Panc1 (cell line): ENCODE results near the gene PAK6. TPM values are rescaled to one million over a fixed set of nuclear protein-coding genes. Genes with fewer than 3 reads are reported as not detected.

Experiments
- ATAC-seq: fragments of 200-7000 bp; cut with Tn5 transposase; 2 replicates; pipeline ENCODE4 v1.9.1; 2020; ENCODE audit warnings: mild to moderate bottlenecking, moderate library complexity
- BruUV-seq: library from RNA; stranded (reverse); fragments of 400-500 nt; replicated peaks from 2 replicates; lab custom pipeline; 2021; lab: Mats Ljungman, UMichigan
- CTCF ChIA-PET: fragments of 300-600 bp; sonication (Branson Sonifier 250); formaldehyde crosslinking; loops from one replicate; lab custom pipeline; 2022; ENCODE audit warnings: antibody characterized with exemption; lab: Charles Lee
- POLR2A ChIA-PET: fragments of 300-600 bp; sonication (Branson Sonifier 250); formaldehyde crosslinking; loops from one replicate; lab custom pipeline; 2022; ENCODE audit warnings: antibody characterized with exemption; lab: Charles Lee
- DNase-seq: peaks from one replicate; pipeline ENCODE4 v3.0.0-alpha.2; 2010; ENCODE audit warnings: low read depth, low spot score
- H3K27ac ChIP-seq: 2 replicates; pipeline ENCODE4 v1.5.1; 2011; ENCODE audit warnings: mild to moderate bottlenecking, low read length, inconsistent platforms
- H3K27me3 ChIP-seq: fragments of 200-500 bp; sonication (Bioruptor generic); 2 replicates; pipeline ENCODE4 v1.6.0; 2014; ENCODE audit warnings: low read length, inconsistent platforms; ENCODE audit not compliant: control insufficient read depth, insufficient read depth
- H3K36me3 ChIP-seq: fragments of 200-500 bp; sonication (Bioruptor generic); 2 replicates; pipeline ENCODE4 v1.5.1; 2014; ENCODE audit warnings: inconsistent platforms, mild to moderate bottlenecking, low read length, moderate library complexity; ENCODE audit not compliant: control insufficient read depth, insufficient read depth
- H3K4me1 ChIP-seq: 2 replicates; pipeline ENCODE4 v1.5.1; 2011; ENCODE audit warnings: inconsistent platforms, mild to moderate bottlenecking, low read length, moderate library complexity; ENCODE audit not compliant: control insufficient read depth, insufficient read depth
- H3K4me3 ChIP-seq, 2 experiments: 2 replicates each; pipeline ENCODE4 v1.5.1; 2011 to 2012; ENCODE audit warnings: low read depth in 2 of 2, low read length in 2 of 2, mild to moderate bottlenecking in 2 of 2, inconsistent platforms in 1 of 2, moderate library complexity in 1 of 2
- H3K9me3 ChIP-seq: fragments of 200-500 bp; sonication (Bioruptor generic); 2 replicates; pipeline ENCODE4 v1.5.1; 2014; ENCODE audit warnings: low read depth, mild to moderate bottlenecking, inconsistent platforms, low read length, moderate library complexity; ENCODE audit not compliant: control insufficient read depth, insufficient read depth
- CTCF ChIP-seq: fragments of 450-650 bp; IDR thresholded peaks from 2 replicates; pipeline ENCODE4 v1.5.1; 2017; ENCODE audit warnings: mild to moderate bottlenecking
- POLR2AphosphoS5 ChIP-seq: IDR thresholded peaks from 2 replicates; pipeline ENCODE4 v1.6.1; 2012; ENCODE audit warnings: mild to moderate bottlenecking, low read depth, low read length, moderate library complexity
- REST ChIP-seq, 2 experiments: IDR thresholded peaks; 2 replicates each; pipeline ENCODE4 v1.6.1; 2011 to 2012; ENCODE audit warnings: low read depth in 2 of 2, control low read depth in 1 of 2, low read length in 1 of 2, mild to moderate bottlenecking in 1 of 2, moderate library complexity in 1 of 2; ENCODE audit not compliant: insufficient read depth in 1 of 2
- SIN3A ChIP-seq: IDR thresholded peaks from 2 replicates; pipeline ENCODE4 v1.6.1; 2012; ENCODE audit warnings: low read depth, mild to moderate bottlenecking, low read length, moderate library complexity, borderline replicate concordance; ENCODE audit not compliant: insufficient read depth
- TCF7L2 ChIP-seq: IDR thresholded peaks from 2 replicates; pipeline ENCODE4 v1.6.1; 2011; ENCODE audit warnings: mild to moderate bottlenecking, low read depth, low read length, inconsistent platforms
- in situ Hi-C: cut with HindIII; loops from 2 replicates; pipeline ENCODE4 v1.10.0; 2016; ENCODE audit warnings: low sequenced_read_pairs, low pct_unique_long_range_greater_than_20kb
- intact Hi-C: fragments of 100-400 bp; cut with micrococcal nuclease; formaldehyde crosslinking; loops from one replicate; pipeline ENCODE4 v1.10.0; 2022; ENCODE audit not compliant: unreplicated experiment
- total RNA-seq: library from RNA; stranded (reverse); gene quantifications from one replicate; pipeline ENCODE4 v1.2.1, GENCODE V29; 2021; ENCODE audit not compliant: unreplicated experiment

The PAK6 gene
- total RNA-seq, 1 experiment from 2014 or later: 6.3 TPM

GRCh38 chr15:40229316-40229715 is 9.5 kb upstream of the PAK6 start:
- no peak overlapping the region for H3K4me3 ChIP-seq
- H3K36me3 ChIP-seq: peaks cover 4% of the 10 kb centered on the region; the same call in 1 of the 2 replicates
- no peaks in the 10 kb centered on the region; the same call in 1 of the 2 replicates for H3K4me1 ChIP-seq
- ChIA-PET CTCF (no interaction called here), POLR2A (interaction anchor here (0.6 kb wide), 1 partner anchor 9 kb away, joined by 4 read pairs; no protein-coding TSS in a partner anchor)
- no peaks in the 10 kb centered on the region for H3K27me3 ChIP-seq
- no peak for TF ChIP-seq CTCF
- no peak for TF ChIP-seq REST (IDR thresholded peaks at IDR 0.05; ENCODE audit: insufficient read depth in 1 of 2, low read depth in 2 of 2, low read length in 1 of 2)
- no peak for TF ChIP-seq POLR2AphosphoS5
- no peak for TF ChIP-seq SIN3A
- no peak for TF ChIP-seq TCF7L2
- BruUV-seq: no TSS peak
- no peaks in the 10 kb centered on the region for H3K9me3 ChIP-seq
- DNase-seq (no peak), ATAC-seq (no peak)
- in situ Hi-C loops: no loop called here
- H3K27ac ChIP-seq: no peak overlapping the region
- intact Hi-C loops: no loop called here

GRCh38 chr15:40229956-40230355 is 8.9 kb upstream of the PAK6 start:
- no TSS peak for BruUV-seq
- CTCF ChIA-PET: interaction anchor here (0.8 kb wide), 1 partner anchor 13 kb away, joined by 4 read pairs; no protein-coding TSS in a partner anchor
- Histone ChIP-seq H3K9me3 (no peaks in the 10 kb centered on the region), H3K4me1 (no peaks in the 10 kb centered on the region; the same call in 1 of the 2 replicates), H3K4me3 (no peak overlapping the region), H3K27me3 (no peaks in the 10 kb centered on the region), H3K36me3 (peaks cover 4% of the 10 kb centered on the region; the same call in 1 of the 2 replicates), H3K27ac (no peak overlapping the region)
- DNase-seq (no peak), ATAC-seq (no peak)
- POLR2A ChIA-PET: interaction anchor here (0.5 to 0.6 kb wide), 2 partner anchors 125 to 176 kb away, joined by 3 to 6 read pairs; no protein-coding TSS in a partner anchor
- intact Hi-C loops: no loop called here
- TF ChIP-seq POLR2AphosphoS5 (no peak), REST (IDR thresholded peaks at IDR 0.05; ENCODE audit: insufficient read depth in 1 of 2, low read depth in 2 of 2, low read length in 1 of 2) (no peak), TCF7L2 (no peak), SIN3A (no peak), CTCF (no peak)
- in situ Hi-C loops: no loop called here
